KBM-7 (cell line): Measurements from ENCODE around the gene CYP11A1.
A peak's percentile ranks its signal among the peaks of the same experiment; 100 is the strongest.
"Not testable (repeated sequence)": the region's sequence is repeated elsewhere in the genome, so short reads cannot be mapped to it uniquely, and the experiment has no call there.

Experiments used
- DNase-seq: peaks from one replicate; pipeline ENCODE4 v3.0.0-alpha.2; 2015
- in situ Hi-C: fragments of 300-500 bp; cut with MboI; formaldehyde crosslinking; loops from 2 replicates; pipeline ENCODE4 v1.14.3; 2020; ENCODE audit warnings: low sequenced_read_pairs, low pct_unique_long_range_greater_than_20kb, mixed read lengths

The CYP11A1 gene

GRCh38 chr15:74378848-74379247, 11.4 kb upstream of the CYP11A1 start:
- in situ Hi-C loops = no loop called here
- peak; percentile 87 for DNase-seq

GRCh38 chr15:74377831-74378766, 10.7 kb upstream of the CYP11A1 start:
- no peak for DNase-seq

GRCh38 chr15:74376825-74377581, 9.6 kb upstream of the CYP11A1 start:
- in situ Hi-C loops = no loop called here
- no peak for DNase-seq

More at GRCh38 chr15:74377831-74378766, 10.7 kb upstream of the CYP11A1 start:
- in situ Hi-C loops = no loop called here

GRCh38 chr15:74376226-74376625, 8.8 kb upstream of the CYP11A1 start:
- no peak for DNase-seq
- in situ Hi-C loops = no loop called here

GRCh38 chr15:74375303-74375693, 7.9 kb upstream of the CYP11A1 start:
- DNase-seq = peak; percentile 95
- in situ Hi-C loops = no loop called here

GRCh38 chr15:74374648-74375302, 7.3 kb upstream of the CYP11A1 start:
- DNase-seq = no peak
- in situ Hi-C loops = no loop called here

- in situ Hi-C loops = no loop called here
- DNase-seq = peak; percentile 97
Measured at GRCh38 chr15:74373731-74374647, 6.5 kb upstream of the CYP11A1 start.

GRCh38 chr15:74373056-74373650, 5.7 kb upstream of the CYP11A1 start:
- DNase-seq = no peak
- in situ Hi-C loops = no loop called here

- no peak for DNase-seq
- in situ Hi-C loops = no loop called here
Measured at GRCh38 chr15:74370471-74370870, 3.0 kb upstream of the CYP11A1 start.

GRCh38 chr15:74369756-74370155, 2.3 kb upstream of the CYP11A1 start:
- in situ Hi-C loops = no loop called here
- no peak for DNase-seq

- in situ Hi-C loops = no loop called here
- no peak for DNase-seq
Measured at GRCh38 chr15:74369084-74369745, 1.8 kb upstream of the CYP11A1 start.

- DNase-seq = no peak
- in situ Hi-C loops = no loop called here
Measured at GRCh38 chr15:74368121-74368520, 675 bp upstream of the CYP11A1 start.

GRCh38 chr15:74365598-74366445, 1.6 kb downstream of the CYP11A1 start:
- no peak for DNase-seq
- in situ Hi-C loops = no loop called here

GRCh38 chr15:74364936-74365597, 2.4 kb downstream of the CYP11A1 start:
- no peak for DNase-seq
- in situ Hi-C loops = no loop called here

- in situ Hi-C loops = no loop called here
- no peak for DNase-seq
Measured at GRCh38 chr15:74362482-74362881, 5.0 kb downstream of the CYP11A1 start.

- in situ Hi-C loops, DNase-seq: not testable (repeated sequence)
Measured at GRCh38 chr15:74360855-74361254, 6.6 kb downstream of the CYP11A1 start.
